GM18507 (cell line): Measurements from ENCODE around the gene LDLRAP1.

Experiments
- DNase-seq: peaks from one replicate; pipeline ENCODE4 v3.0.0; 2011; ENCODE audit warnings: low read depth; ENCODE audit not compliant: insufficient read length; ENCODE audit errors: extremely low spot score
- FAIRE-seq: peaks from 2 replicates; lab custom pipeline; 2011; peaks lifted over from hg19 to GRCh38; lab: Jason Lieb, UNC

LDLRAP1 gene

GRCh38 chr1:25540750-25541342 lies 2.6 kb upstream of the LDLRAP1 start:
- DNase-seq (no peak), FAIRE-seq (no peak)

GRCh38 chr1:25541425-25541824 lies 2.0 kb upstream of the LDLRAP1 start:
- DNase-seq (no peak), FAIRE-seq (no peak)

- DNase-seq (no peak), FAIRE-seq (no peak)
Observed at GRCh38 chr1:25541889-25542658, 1.3 kb upstream of the LDLRAP1 start.

GRCh38 chr1:25543005-25543424 lies 391 bp upstream of the LDLRAP1 start:
- FAIRE-seq (no peak), DNase-seq (no peak)

- DNase-seq (no peak), FAIRE-seq (no peak)
Observed at GRCh38 chr1:25544243-25544764, 898 bp downstream of the LDLRAP1 start.

- no peak for FAIRE-seq
- no peak for DNase-seq
Observed at GRCh38 chr1:25544819-25545218, 1.4 kb downstream of the LDLRAP1 start.

- DNase-seq (no peak), FAIRE-seq (no peak)
Observed at GRCh38 chr1:25545767-25546166, 2.4 kb downstream of the LDLRAP1 start.

GRCh38 chr1:25546193-25546592 lies 2.8 kb downstream of the LDLRAP1 start:
- DNase-seq (no peak), FAIRE-seq (no peak)

- DNase-seq, result no peak
- no peak for FAIRE-seq
Observed at GRCh38 chr1:25548601-25549000, 5.2 kb downstream of the LDLRAP1 start.

- FAIRE-seq (peak; percentile 90), DNase-seq (peak; percentile 74)
Observed at GRCh38 chr1:25549273-25550154, 6.1 kb downstream of the LDLRAP1 start.

GRCh38 chr1:25550155-25550506 lies 6.7 kb downstream of the LDLRAP1 start:
- FAIRE-seq, result no peak

GRCh38 chr1:25550683-25551310 lies 7.4 kb downstream of the LDLRAP1 start:
- no peak for DNase-seq

More at GRCh38 chr1:25550155-25550506, 6.7 kb downstream of the LDLRAP1 start:
- DNase-seq, result no peak

GRCh38 chr1:25553749-25554429 lies 10.5 kb downstream of the LDLRAP1 start:
- DNase-seq (no peak), FAIRE-seq (no peak)

More at GRCh38 chr1:25550683-25551310, 7.4 kb downstream of the LDLRAP1 start:
- FAIRE-seq, result no peak

GRCh38 chr1:25554430-25554780 lies 11.0 kb downstream of the LDLRAP1 start:
- DNase-seq, result no peak
- no peak for FAIRE-seq

- no peak for FAIRE-seq
Observed at GRCh38 chr1:25554886-25555752, 11.7 kb downstream of the LDLRAP1 start.

GRCh38 chr1:25555753-25556092 lies 12.3 kb downstream of the LDLRAP1 start:
- DNase-seq, result no peak
- no peak for FAIRE-seq

More at GRCh38 chr1:25554886-25555752, 11.7 kb downstream of the LDLRAP1 start:
- DNase-seq, result no peak

- no peak for DNase-seq
- FAIRE-seq, result no peak
Observed at GRCh38 chr1:25556132-25556670, 12.8 kb downstream of the LDLRAP1 start.
